GM18519 (cell line): Measurements from ENCODE around the gene SKP1.
A peak's percentile ranks its signal among the peaks of the same experiment; 100 is the strongest.

Experiments used
- ATAC-seq: cut with Tn5 transposase; IDR thresholded peaks from one replicate; pipeline ENCODE4 v1.9.1; 2021; ENCODE audit warnings: mild to moderate bottlenecking, moderate library complexity; ENCODE audit not compliant: unreplicated experiment, low FRiP score

The SKP1 gene

GRCh38 chr5:134145041-134145757 lies 31.6 kb downstream of the SKP1 start:
- no peak for ATAC-seq

- no peak for ATAC-seq
Observed at GRCh38 chr5:134143944-134144941, 32.5 kb downstream of the SKP1 start.

- ATAC-seq = no peak
Observed at GRCh38 chr5:134143431-134143830, 33.3 kb downstream of the SKP1 start.

- no peak for ATAC-seq
Observed at GRCh38 chr5:134142806-134143205, 33.9 kb downstream of the SKP1 start.

GRCh38 chr5:134142052-134142451 lies 34.7 kb downstream of the SKP1 start:
- ATAC-seq = no peak

GRCh38 chr5:134141331-134142050 lies 35.3 kb downstream of the SKP1 start:
- ATAC-seq = no peak

GRCh38 chr5:134140530-134141201 lies 36.1 kb downstream of the SKP1 start:
- ATAC-seq = no peak

- no peak for ATAC-seq
Observed at GRCh38 chr5:134139891-134140469, 36.8 kb downstream of the SKP1 start.

- no peak for ATAC-seq
Observed at GRCh38 chr5:134139377-134139851, 37.3 kb downstream of the SKP1 start.

GRCh38 chr5:134138416-134139376 lies 38.1 kb downstream of the SKP1 start:
- ATAC-seq = peak; percentile 53

- no peak for ATAC-seq
Observed at GRCh38 chr5:134136771-134137170, 40.0 kb downstream of the SKP1 start.

GRCh38 chr5:134136221-134136631 lies 40.5 kb downstream of the SKP1 start:
- ATAC-seq = no peak

- no peak for ATAC-seq
Observed at GRCh38 chr5:134135091-134135655, 41.6 kb downstream of the SKP1 start.

GRCh38 chr5:134133995-134134541 lies 42.7 kb downstream of the SKP1 start:
- ATAC-seq = no peak

- ATAC-seq = no peak
Observed at GRCh38 chr5:134133188-134133994, 43.4 kb downstream of the SKP1 start.

GRCh38 chr5:134132372-134133187 lies 44.2 kb downstream of the SKP1 start:
- ATAC-seq = no peak
